HG03520 (cell line): ENCODE results near the gene OLFM2.

ENCODE experiments used
- ATAC-seq: cut with Tn5 transposase; IDR thresholded peaks from one replicate; pipeline ENCODE4 v1.9.1; 2021; ENCODE audit warnings: mild to moderate bottlenecking, moderate library complexity; ENCODE audit not compliant: unreplicated experiment

OLFM2 gene

GRCh38 chr19:9910625-9911024 lies 25.7 kb downstream of the OLFM2 start:
- no peak for ATAC-seq

- no peak for ATAC-seq
Observed at GRCh38 chr19:9909251-9909650, 27.1 kb downstream of the OLFM2 start.

- no peak for ATAC-seq
Observed at GRCh38 chr19:9906475-9907087, 29.7 kb downstream of the OLFM2 start.

- ATAC-seq, result no peak
Observed at GRCh38 chr19:9903336-9903735, 33.0 kb downstream of the OLFM2 start.

GRCh38 chr19:9901642-9902041 lies 34.7 kb downstream of the OLFM2 start:
- no peak for ATAC-seq

- no peak for ATAC-seq
Observed at GRCh38 chr19:9901020-9901419, 35.3 kb downstream of the OLFM2 start.

- no peak for ATAC-seq
Observed at GRCh38 chr19:9891609-9892373, 44.5 kb downstream of the OLFM2 start.

GRCh38 chr19:9885077-9885552 lies 51.2 kb downstream of the OLFM2 start:
- ATAC-seq, result no peak

GRCh38 chr19:9883764-9884163 lies 52.6 kb downstream of the OLFM2 start:
- ATAC-seq, result no peak

- no peak for ATAC-seq
Observed at GRCh38 chr19:9883231-9883758, 53.0 kb downstream of the OLFM2 start.

- ATAC-seq, result no peak
Observed at GRCh38 chr19:9881720-9882119, 54.6 kb downstream of the OLFM2 start.

- no peak for ATAC-seq
Observed at GRCh38 chr19:9878511-9879196, 57.7 kb downstream of the OLFM2 start.

GRCh38 chr19:9877780-9878510 lies 58.4 kb downstream of the OLFM2 start:
- no peak for ATAC-seq

GRCh38 chr19:9875796-9876195 lies 60.5 kb downstream of the OLFM2 start:
- ATAC-seq, result no peak

- ATAC-seq, result no peak
Observed at GRCh38 chr19:9875031-9875627, 61.2 kb downstream of the OLFM2 start.

- ATAC-seq, result no peak
Observed at GRCh38 chr19:9872618-9873242, 63.6 kb downstream of the OLFM2 start.

GRCh38 chr19:9871626-9872338 lies 64.5 kb downstream of the OLFM2 start:
- no peak for ATAC-seq

- no peak for ATAC-seq
Observed at GRCh38 chr19:9868983-9869617, 67.2 kb downstream of the OLFM2 start.
